Stomach (tissue), 4 donors: ENCODE measurements around the gene PRKG2.

Experiments
- POLR2A ChIP-seq, 4 donors: fragments of 450-650 bp; IDR thresholded peaks; one replicate each; pipeline ENCODE4 v1.6.1; 2016; ENCODE audit warnings: antibody characterized with exemption in 4 of 4, control low read depth in 2 of 4, mild to moderate bottlenecking in 1 of 4, moderate library complexity in 1 of 4
- POLR2AphosphoS5 ChIP-seq, 3 donors: sonication (generic); formaldehyde crosslinking; IDR thresholded peaks; one replicate each; pipeline ENCODE4 v1.6.1; 2016; ENCODE audit warnings: antibody characterized with exemption in 3 of 3
- TF ChIP-seq, protein P1 (sequence below), 7 experiments: fragments of 450-650 bp in 4 of 7; fragments of 200-600 bp in 3 of 7; sonication (generic) in 3 of 7; IDR thresholded peaks; one replicate each; pipeline ENCODE4 v1.5.1; 2016 to 2019; ENCODE audit warnings: antibody characterized with exemption in 7 of 7, control low read depth in 2 of 7, mild to moderate bottlenecking in 1 of 7

GRCh38 chr4:81060587-81061343, 154.3 kb downstream of the PRKG2 start:
- TF ChIP-seq, protein P1, sequence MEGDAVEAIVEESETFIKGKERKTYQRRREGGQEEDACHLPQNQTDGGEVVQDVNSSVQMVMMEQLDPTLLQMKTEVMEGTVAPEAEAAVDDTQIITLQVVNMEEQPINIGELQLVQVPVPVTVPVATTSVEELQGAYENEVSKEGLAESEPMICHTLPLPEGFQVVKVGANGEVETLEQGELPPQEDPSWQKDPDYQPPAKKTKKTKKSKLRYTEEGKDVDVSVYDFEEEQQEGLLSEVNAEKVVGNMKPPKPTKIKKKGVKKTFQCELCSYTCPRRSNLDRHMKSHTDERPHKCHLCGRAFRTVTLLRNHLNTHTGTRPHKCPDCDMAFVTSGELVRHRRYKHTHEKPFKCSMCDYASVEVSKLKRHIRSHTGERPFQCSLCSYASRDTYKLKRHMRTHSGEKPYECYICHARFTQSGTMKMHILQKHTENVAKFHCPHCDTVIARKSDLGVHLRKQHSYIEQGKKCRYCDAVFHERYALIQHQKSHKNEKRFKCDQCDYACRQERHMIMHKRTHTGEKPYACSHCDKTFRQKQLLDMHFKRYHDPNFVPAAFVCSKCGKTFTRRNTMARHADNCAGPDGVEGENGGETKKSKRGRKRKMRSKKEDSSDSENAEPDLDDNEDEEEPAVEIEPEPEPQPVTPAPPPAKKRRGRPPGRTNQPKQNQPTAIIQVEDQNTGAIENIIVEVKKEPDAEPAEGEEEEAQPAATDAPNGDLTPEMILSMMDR (IDR thresholded peaks at IDR 0.05) = no peak
- TF ChIP-seq POLR2AphosphoS5 (IDR thresholded peaks at IDR 0.05) (no peak), POLR2A (IDR thresholded peaks at IDR 0.05) (no peak)
